Measurements from ENCODE around the gene LDB2.
A peak's percentile ranks its signal among the peaks of the same experiment; 100 is the strongest.

Gene LDB2

DNA sequence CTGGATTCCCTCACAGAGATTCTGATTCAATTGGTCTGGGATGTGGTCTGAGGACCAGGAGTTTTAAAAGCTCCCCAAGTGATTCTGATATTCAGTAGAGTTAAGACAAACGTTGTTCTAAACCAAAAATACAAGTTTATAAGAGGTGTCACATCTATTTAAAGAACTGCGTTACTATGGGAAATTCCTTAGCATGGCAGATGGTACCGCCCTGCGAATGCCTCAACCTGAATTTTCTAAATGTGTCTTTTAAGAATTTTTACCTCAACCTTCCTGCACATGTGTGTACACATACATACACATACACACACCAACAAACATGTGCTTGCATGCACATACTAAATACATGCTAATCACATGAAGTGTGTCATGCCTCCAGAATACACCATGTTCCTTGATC, 343.3 kb downstream of the LDB2 start:
- H3K4me3 ChIP-seq (replicated peaks in 1 of 2; ENCODE audit: low read depth in 2 of 2, low read length in 2 of 2): no peak overlapping the region
- DNase-seq (ENCODE audit: low read depth in 2 of 2): no peak
- no peak for TF ChIP-seq CTCF (IDR thresholded peaks at IDR 0.05; ENCODE audit: low read depth, low read length)

GRCh38 chr4:16550531-16550930, 347.9 kb downstream of the LDB2 start:
- H3K4me3 ChIP-seq (replicated peaks in 1 of 2; ENCODE audit: low read depth in 2 of 2, low read length in 2 of 2): no peak overlapping the region
- TF ChIP-seq CTCF (IDR thresholded peaks at IDR 0.05; ENCODE audit: low read depth, low read length): no peak
- DNase-seq (ENCODE audit: low read depth in 2 of 2): peak in 1 of 2 donors; percentile 7

GRCh38 chr4:16545656-16546055, 352.8 kb downstream of the LDB2 start:
- DNase-seq (ENCODE audit: low read depth in 2 of 2): no peak
- TF ChIP-seq CTCF (IDR thresholded peaks at IDR 0.05; ENCODE audit: low read depth, low read length): no peak

GRCh38 chr4:16544869-16545268, 353.6 kb downstream of the LDB2 start:
- DNase-seq (ENCODE audit: low read depth in 2 of 2): no peak
- no peak for TF ChIP-seq CTCF (IDR thresholded peaks at IDR 0.05; ENCODE audit: low read depth, low read length)
- no peak overlapping the region for H3K4me3 ChIP-seq (replicated peaks in 1 of 2; ENCODE audit: low read depth in 2 of 2, low read length in 2 of 2)

More at GRCh38 chr4:16545656-16546055, 352.8 kb downstream of the LDB2 start:
- H3K4me3 ChIP-seq (replicated peaks in 1 of 2; ENCODE audit: low read depth in 2 of 2, low read length in 2 of 2): no peak overlapping the region

DNA sequence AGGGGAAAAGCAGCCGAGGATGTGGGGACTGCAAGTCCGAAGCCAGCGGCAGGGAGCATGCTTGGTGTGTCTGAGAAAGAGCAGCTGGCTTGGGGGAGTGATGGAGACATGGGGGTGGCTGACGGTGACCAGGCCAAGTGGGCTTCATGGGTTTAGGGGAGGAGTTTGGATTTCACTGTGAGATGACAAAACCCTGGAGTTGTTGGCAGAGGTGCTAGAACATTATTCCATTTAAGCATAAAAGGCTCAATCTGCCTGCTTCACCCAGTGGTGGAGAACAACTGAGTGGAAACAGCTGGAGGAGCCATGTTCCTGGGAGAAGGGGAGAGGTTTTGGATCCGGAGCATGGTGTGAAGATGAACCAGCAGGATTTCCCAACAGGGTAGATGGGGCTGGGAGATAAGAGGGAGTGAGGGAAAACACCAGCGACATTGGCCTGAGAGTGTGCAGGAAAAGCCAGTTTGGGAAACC, 354.2 kb downstream of the LDB2 start:
- peak in 1 of 2 donors; percentile 66 for DNase-seq (ENCODE audit: low read depth in 2 of 2)
- H3K4me3 ChIP-seq (replicated peaks in 1 of 2; ENCODE audit: low read depth in 2 of 2, low read length in 2 of 2): no peak overlapping the region
- no peak for TF ChIP-seq CTCF (IDR thresholded peaks at IDR 0.05; ENCODE audit: low read depth, low read length)

GRCh38 chr4:16537926-16538325, 360.5 kb downstream of the LDB2 start:
- no peak for TF ChIP-seq CTCF (IDR thresholded peaks at IDR 0.05; ENCODE audit: low read depth, low read length)
- no peak overlapping the region for H3K4me3 ChIP-seq (replicated peaks in 1 of 2; ENCODE audit: low read depth in 2 of 2, low read length in 2 of 2)
- no peak for DNase-seq (ENCODE audit: low read depth in 2 of 2)
